ENCODE measurements around the gene CELF4.

The CELF4 gene

GRCh38 chr18:37534627-37535026, 31.0 kb downstream of the CELF4 start:
- no peak overlapping the region for H3K4me3 ChIP-seq (ENCODE audit: low read length)
- peaks cover 64% of the 10 kb centered on the region for H3K27me3 ChIP-seq (replicated peaks; ENCODE audit: control insufficient read depth, insufficient read depth, low read length)
- H3K9me3 ChIP-seq (ENCODE audit: control insufficient read depth, low read length), result no peaks in the 10 kb centered on the region
- no peaks in the 10 kb centered on the region for H3K36me3 ChIP-seq (ENCODE audit: control insufficient read depth, insufficient read depth, low read length, severe bottlenecking)
- no peak overlapping the region for H3K9ac ChIP-seq (ENCODE audit: low read length)
- no peaks in the 10 kb centered on the region for H3K4me1 ChIP-seq (ENCODE audit: control insufficient read depth, insufficient read depth, low read length)
- DNase-seq (ENCODE audit: low read depth), result no peak

GRCh38 chr18:37533647-37534584, 31.7 kb downstream of the CELF4 start:
- no peaks in the 10 kb centered on the region for H3K9me3 ChIP-seq (ENCODE audit: control insufficient read depth, low read length)
- H3K9ac ChIP-seq (ENCODE audit: low read length), result no peak overlapping the region
- H3K4me1 ChIP-seq (ENCODE audit: control insufficient read depth, insufficient read depth, low read length), result no peaks in the 10 kb centered on the region
- peaks cover 65% of the 10 kb centered on the region for H3K27me3 ChIP-seq (replicated peaks; ENCODE audit: control insufficient read depth, insufficient read depth, low read length)
- H3K4me3 ChIP-seq (ENCODE audit: low read length), result no peak overlapping the region
- DNase-seq (ENCODE audit: low read depth), result no peak
- no peaks in the 10 kb centered on the region for H3K36me3 ChIP-seq (ENCODE audit: control insufficient read depth, insufficient read depth, low read length, severe bottlenecking)

- H3K9me3 ChIP-seq (ENCODE audit: control insufficient read depth, low read length), result no peaks in the 10 kb centered on the region
- peaks cover 62% of the 10 kb centered on the region for H3K27me3 ChIP-seq (replicated peaks; ENCODE audit: control insufficient read depth, insufficient read depth, low read length)
- DNase-seq (ENCODE audit: low read depth), result no peak
- H3K4me1 ChIP-seq (ENCODE audit: control insufficient read depth, insufficient read depth, low read length), result no peaks in the 10 kb centered on the region
- H3K36me3 ChIP-seq (ENCODE audit: control insufficient read depth, insufficient read depth, low read length, severe bottlenecking), result no peaks in the 10 kb centered on the region
- no peak overlapping the region for H3K4me3 ChIP-seq (ENCODE audit: low read length)
- no peak overlapping the region for H3K9ac ChIP-seq (ENCODE audit: low read length)
These were observed 32.7 kb downstream of the CELF4 start for GRCh38 chr18:37532917-37533316.

GRCh38 chr18:37529863-37530262, 35.7 kb downstream of the CELF4 start:
- Histone ChIP-seq H3K27me3 (replicated peaks; ENCODE audit: control insufficient read depth, insufficient read depth, low read length) (peaks cover 76% of the 10 kb centered on the region), H3K4me3 (ENCODE audit: low read length) (no peak overlapping the region), H3K36me3 (ENCODE audit: control insufficient read depth, insufficient read depth, low read length, severe bottlenecking) (no peaks in the 10 kb centered on the region)

GRCh38 chr18:37529296-37529695, 36.3 kb downstream of the CELF4 start:
- Histone ChIP-seq H3K27me3 (replicated peaks; ENCODE audit: control insufficient read depth, insufficient read depth, low read length) (peaks cover 73% of the 10 kb centered on the region), H3K9ac (ENCODE audit: low read length) (no peak overlapping the region), H3K9me3 (ENCODE audit: control insufficient read depth, low read length) (no peaks in the 10 kb centered on the region), H3K4me3 (ENCODE audit: low read length) (no peak overlapping the region), H3K4me1 (ENCODE audit: control insufficient read depth, insufficient read depth, low read length) (no peaks in the 10 kb centered on the region), H3K36me3 (ENCODE audit: control insufficient read depth, insufficient read depth, low read length, severe bottlenecking) (no peaks in the 10 kb centered on the region)
- DNase-seq (ENCODE audit: low read depth), result no peak

More at GRCh38 chr18:37529863-37530262, 35.7 kb downstream of the CELF4 start:
- no peak for DNase-seq (ENCODE audit: low read depth)
- Histone ChIP-seq H3K4me1 (ENCODE audit: control insufficient read depth, insufficient read depth, low read length) (no peaks in the 10 kb centered on the region), H3K9ac (ENCODE audit: low read length) (no peak overlapping the region), H3K9me3 (ENCODE audit: control insufficient read depth, low read length) (no peaks in the 10 kb centered on the region)

- no peaks in the 10 kb centered on the region for H3K4me1 ChIP-seq (ENCODE audit: control insufficient read depth, insufficient read depth, low read length)
- no peak overlapping the region for H3K4me3 ChIP-seq (ENCODE audit: low read length)
- H3K27me3 ChIP-seq (replicated peaks; ENCODE audit: control insufficient read depth, insufficient read depth, low read length), result peaks cover 73% of the 10 kb centered on the region
- no peaks in the 10 kb centered on the region for H3K9me3 ChIP-seq (ENCODE audit: control insufficient read depth, low read length)
- H3K36me3 ChIP-seq (ENCODE audit: control insufficient read depth, insufficient read depth, low read length, severe bottlenecking), result no peaks in the 10 kb centered on the region
- no peak for DNase-seq (ENCODE audit: low read depth)
- no peak overlapping the region for H3K9ac ChIP-seq (ENCODE audit: low read length)
These were observed 38.2 kb downstream of the CELF4 start for GRCh38 chr18:37527395-37527794.

- no peak for DNase-seq (ENCODE audit: low read depth)
- Histone ChIP-seq H3K4me3 (ENCODE audit: low read length) (no peak overlapping the region), H3K36me3 (ENCODE audit: control insufficient read depth, insufficient read depth, low read length, severe bottlenecking) (no peaks in the 10 kb centered on the region), H3K4me1 (ENCODE audit: control insufficient read depth, insufficient read depth, low read length) (no peaks in the 10 kb centered on the region), H3K9ac (ENCODE audit: low read length) (no peak overlapping the region), H3K9me3 (ENCODE audit: control insufficient read depth, low read length) (no peaks in the 10 kb centered on the region), H3K27me3 (replicated peaks; ENCODE audit: control insufficient read depth, insufficient read depth, low read length) (peaks cover 71% of the 10 kb centered on the region)
These were observed 40.4 kb downstream of the CELF4 start for GRCh38 chr18:37525262-37525585.

GRCh38 chr18:37524498-37525261, 40.9 kb downstream of the CELF4 start:
- H3K4me1 ChIP-seq (ENCODE audit: control insufficient read depth, insufficient read depth, low read length), result no peaks in the 10 kb centered on the region
- no peak overlapping the region for H3K4me3 ChIP-seq (ENCODE audit: low read length)
- DNase-seq (ENCODE audit: low read depth), result no peak
- H3K27me3 ChIP-seq (replicated peaks; ENCODE audit: control insufficient read depth, insufficient read depth, low read length), result peaks cover 74% of the 10 kb centered on the region
- H3K9me3 ChIP-seq (ENCODE audit: control insufficient read depth, low read length), result no peaks in the 10 kb centered on the region
- H3K36me3 ChIP-seq (ENCODE audit: control insufficient read depth, insufficient read depth, low read length, severe bottlenecking), result no peaks in the 10 kb centered on the region
- H3K9ac ChIP-seq (ENCODE audit: low read length), result no peak overlapping the region

- no peak overlapping the region for H3K4me3 ChIP-seq (ENCODE audit: low read length)
- no peaks in the 10 kb centered on the region for H3K9me3 ChIP-seq (ENCODE audit: control insufficient read depth, low read length)
- DNase-seq (ENCODE audit: low read depth), result no peak
- no peaks in the 10 kb centered on the region for H3K36me3 ChIP-seq (ENCODE audit: control insufficient read depth, insufficient read depth, low read length, severe bottlenecking)
- H3K9ac ChIP-seq (ENCODE audit: low read length), result no peak overlapping the region
- H3K4me1 ChIP-seq (ENCODE audit: control insufficient read depth, insufficient read depth, low read length), result no peaks in the 10 kb centered on the region
- peaks cover 70% of the 10 kb centered on the region for H3K27me3 ChIP-seq (replicated peaks; ENCODE audit: control insufficient read depth, insufficient read depth, low read length)
These were observed 41.5 kb downstream of the CELF4 start for GRCh38 chr18:37524139-37524497.

GRCh38 chr18:37521510-37522465, 43.8 kb downstream of the CELF4 start:
- H3K27me3 ChIP-seq (replicated peaks; ENCODE audit: control insufficient read depth, insufficient read depth, low read length), result peaks cover 59% of the 10 kb centered on the region
- H3K4me3 ChIP-seq (ENCODE audit: low read length), result no peak overlapping the region
- H3K9me3 ChIP-seq (ENCODE audit: control insufficient read depth, low read length), result no peaks in the 10 kb centered on the region
- no peak overlapping the region for H3K9ac ChIP-seq (ENCODE audit: low read length)
- no peak for DNase-seq (ENCODE audit: low read depth)
- H3K4me1 ChIP-seq (ENCODE audit: control insufficient read depth, insufficient read depth, low read length), result no peaks in the 10 kb centered on the region
- H3K36me3 ChIP-seq (ENCODE audit: control insufficient read depth, insufficient read depth, low read length, severe bottlenecking), result no peaks in the 10 kb centered on the region

GRCh38 chr18:37520508-37520907, 45.1 kb downstream of the CELF4 start:
- H3K4me1 ChIP-seq (ENCODE audit: control insufficient read depth, insufficient read depth, low read length), result no peaks in the 10 kb centered on the region

More at GRCh38 chr18:37520508-37520907, 45.1 kb downstream of the CELF4 start:
- Histone ChIP-seq H3K4me3 (ENCODE audit: low read length) (no peak overlapping the region), H3K36me3 (ENCODE audit: control insufficient read depth, insufficient read depth, low read length, severe bottlenecking) (no peaks in the 10 kb centered on the region), H3K9me3 (ENCODE audit: control insufficient read depth, low read length) (no peaks in the 10 kb centered on the region), H3K27me3 (replicated peaks; ENCODE audit: control insufficient read depth, insufficient read depth, low read length) (peaks cover 58% of the 10 kb centered on the region), H3K9ac (ENCODE audit: low read length) (no peak overlapping the region)
- no peak for DNase-seq (ENCODE audit: low read depth)
